ES-I3 (cell line): ENCODE measurements around the gene PNPLA2.

ENCODE experiments used
- H3K36me3 ChIP-seq: 2 replicates; pipeline ENCODE4 v1.6.1; 2013; ENCODE audit warnings: mild to moderate bottlenecking, low read length, control low read depth, moderate library complexity; ENCODE audit not compliant: insufficient read depth
- H3K4me1 ChIP-seq: 2 replicates; pipeline ENCODE4 v1.6.1; 2013; ENCODE audit warnings: mild to moderate bottlenecking, control low read depth, low read length; ENCODE audit not compliant: insufficient read depth
- H3K9ac ChIP-seq: 2 replicates; pipeline ENCODE4 v1.6.1; 2013; ENCODE audit warnings: low read depth, mild to moderate bottlenecking, low read length, moderate library complexity
- H3K9me3 ChIP-seq: 2 replicates; pipeline ENCODE4 v1.6.1; 2013; ENCODE audit warnings: mild to moderate bottlenecking, low read length, moderate library complexity; ENCODE audit not compliant: control insufficient read depth, insufficient read depth

Gene PNPLA2

GRCh38 chr11:826227-826621 lies 7.5 kb downstream of the PNPLA2 start:
- H3K9me3 ChIP-seq, result no peaks in the 10 kb centered on the region
- H3K4me1 ChIP-seq, result peaks cover 12% of the 10 kb centered on the region
- H3K36me3 ChIP-seq, result no peaks in the 10 kb centered on the region
- no peak overlapping the region; the same call in 1 of the 2 replicates for H3K9ac ChIP-seq

- Histone ChIP-seq H3K4me1 (peaks cover 18% of the 10 kb centered on the region), H3K9ac (peak overlapping the region; percentile 70), H3K36me3 (no peaks in the 10 kb centered on the region), H3K9me3 (no peaks in the 10 kb centered on the region)
These were observed 8.1 kb downstream of the PNPLA2 start for GRCh38 chr11:826836-827145.

- peaks cover 22% of the 10 kb centered on the region for H3K4me1 ChIP-seq
These were observed 8.6 kb downstream of the PNPLA2 start for GRCh38 chr11:827146-827896.

GRCh38 chr11:827897-828192 lies 9.1 kb downstream of the PNPLA2 start, which contains the start of gene CRACR2B:
Gene CRACR2B, plus strand, starts transcription at chr11:827919. Its CDS starts 689 bp downstream, at chr11:828608.
- H3K9ac ChIP-seq, result peak within 1 kb of the TSS; percentile 70
- peaks cover 22% of the 10 kb centered on the region for H3K4me1 ChIP-seq
- H3K9me3 ChIP-seq, result no peaks in the 10 kb centered on the region
- H3K36me3 ChIP-seq, result no peaks in the 10 kb centered on the region

More at GRCh38 chr11:827146-827896, 8.6 kb downstream of the PNPLA2 start:
- no peaks in the 10 kb centered on the region for H3K36me3 ChIP-seq
- H3K9ac ChIP-seq, result peak overlapping the region; percentile 70
- H3K9me3 ChIP-seq, result no peaks in the 10 kb centered on the region

- no peaks in the 10 kb centered on the region for H3K9me3 ChIP-seq
- peaks cover 22% of the 10 kb centered on the region for H3K4me1 ChIP-seq
- H3K36me3 ChIP-seq, result no peaks in the 10 kb centered on the region
- peak overlapping the region; percentile 53; the same call in 1 of the 2 replicates for H3K9ac ChIP-seq
These were observed 9.9 kb downstream of the PNPLA2 start for GRCh38 chr11:828506-829175.

GRCh38 chr11:829176-829846 lies 10.6 kb downstream of the PNPLA2 start:
- peak overlapping the region; percentile 53 for H3K9ac ChIP-seq

GRCh38 chr11:829847-830294 lies 11.2 kb downstream of the PNPLA2 start:
- Histone ChIP-seq H3K9ac (peak overlapping the region; percentile 53; the same call in 1 of the 2 replicates), H3K9me3 (no peaks in the 10 kb centered on the region), H3K4me1 (peaks cover 22% of the 10 kb centered on the region)

More at GRCh38 chr11:829176-829846, 10.6 kb downstream of the PNPLA2 start:
- Histone ChIP-seq H3K36me3 (no peaks in the 10 kb centered on the region), H3K4me1 (peaks cover 22% of the 10 kb centered on the region), H3K9me3 (no peaks in the 10 kb centered on the region)

GRCh38 chr11:830295-831117 lies 11.8 kb downstream of the PNPLA2 start:
- Histone ChIP-seq H3K9ac (peak overlapping the region; percentile 53; the same call in 1 of the 2 replicates), H3K4me1 (peaks cover 22% of the 10 kb centered on the region), H3K9me3 (no peaks in the 10 kb centered on the region), H3K36me3 (no peaks in the 10 kb centered on the region)

More at GRCh38 chr11:829847-830294, 11.2 kb downstream of the PNPLA2 start:
- H3K36me3 ChIP-seq, result no peaks in the 10 kb centered on the region

GRCh38 chr11:831118-831864 lies 12.6 kb downstream of the PNPLA2 start:
- Histone ChIP-seq H3K36me3 (no peaks in the 10 kb centered on the region), H3K9ac (peak overlapping the region; percentile 53; the same call in 1 of the 2 replicates)

GRCh38 chr11:831961-832528 lies 13.3 kb downstream of the PNPLA2 start:
- H3K9me3 ChIP-seq, result no peaks in the 10 kb centered on the region
- H3K9ac ChIP-seq, result peak overlapping the region; percentile 38
- peaks cover 22% of the 10 kb centered on the region for H3K4me1 ChIP-seq
- no peaks in the 10 kb centered on the region for H3K36me3 ChIP-seq

More at GRCh38 chr11:831118-831864, 12.6 kb downstream of the PNPLA2 start:
- Histone ChIP-seq H3K9me3 (no peaks in the 10 kb centered on the region), H3K4me1 (peaks cover 22% of the 10 kb centered on the region)

GRCh38 chr11:832529-833113 lies 13.9 kb downstream of the PNPLA2 start, which contains the start of gene CD151:
Gene CD151, plus strand, starts transcription at chr11:832952. Its CDS starts 3,118 bp downstream, at chr11:836070.
- Histone ChIP-seq H3K9me3 (no peaks in the 10 kb centered on the region), H3K9ac (peak within 1 kb of the TSS; percentile 79), H3K36me3 (0 out of 2 replicates have a peak, but pooled peaks cover under 1% of the 10 kb centered on the region), H3K4me1 (peaks cover 22% of the 10 kb centered on the region)

GRCh38 chr11:833114-833791 lies 14.5 kb downstream of the PNPLA2 start:
- Histone ChIP-seq H3K36me3 (0 out of 2 replicates have a peak, but pooled peaks cover 5% of the 10 kb centered on the region), H3K9ac (peak overlapping the region; percentile 79), H3K4me1 (peaks cover 17% of the 10 kb centered on the region; the same call in 1 of the 2 replicates), H3K9me3 (no peaks in the 10 kb centered on the region)
